ENCODE results near the gene CHORDC1.
"Not testable (repeated sequence)": the region's sequence is repeated elsewhere in the genome, so short reads cannot be mapped to it uniquely, and the experiment has no call there.

CHORDC1 gene

GRCh38 chr11:90213322-90213721, 9.5 kb downstream of the CHORDC1 start:
- no peak for DNase-seq

DNA sequence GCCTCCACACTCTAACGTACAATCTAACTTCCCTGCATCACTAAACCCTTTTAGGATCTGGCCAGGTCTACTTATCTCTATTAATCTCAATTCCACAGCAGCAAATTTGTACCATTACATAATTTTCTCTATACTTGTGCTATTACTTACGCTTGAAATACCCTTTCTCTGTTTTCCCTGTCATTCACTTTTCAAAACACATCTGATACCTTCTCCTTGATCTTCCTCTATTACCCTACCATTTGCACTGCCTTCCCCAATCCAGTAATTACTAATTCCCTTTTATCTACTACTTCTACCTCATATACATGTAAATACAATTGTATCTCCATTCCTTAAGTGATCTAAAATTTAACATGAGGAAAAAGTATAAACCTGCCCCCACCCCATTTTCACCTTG, 14.0 kb downstream of the CHORDC1 start:
- no peak for DNase-seq

- not testable (repeated sequence) for DNase-seq
These were observed 14.9 kb downstream of the CHORDC1 start for GRCh38 chr11:90207992-90208391.

DNA sequence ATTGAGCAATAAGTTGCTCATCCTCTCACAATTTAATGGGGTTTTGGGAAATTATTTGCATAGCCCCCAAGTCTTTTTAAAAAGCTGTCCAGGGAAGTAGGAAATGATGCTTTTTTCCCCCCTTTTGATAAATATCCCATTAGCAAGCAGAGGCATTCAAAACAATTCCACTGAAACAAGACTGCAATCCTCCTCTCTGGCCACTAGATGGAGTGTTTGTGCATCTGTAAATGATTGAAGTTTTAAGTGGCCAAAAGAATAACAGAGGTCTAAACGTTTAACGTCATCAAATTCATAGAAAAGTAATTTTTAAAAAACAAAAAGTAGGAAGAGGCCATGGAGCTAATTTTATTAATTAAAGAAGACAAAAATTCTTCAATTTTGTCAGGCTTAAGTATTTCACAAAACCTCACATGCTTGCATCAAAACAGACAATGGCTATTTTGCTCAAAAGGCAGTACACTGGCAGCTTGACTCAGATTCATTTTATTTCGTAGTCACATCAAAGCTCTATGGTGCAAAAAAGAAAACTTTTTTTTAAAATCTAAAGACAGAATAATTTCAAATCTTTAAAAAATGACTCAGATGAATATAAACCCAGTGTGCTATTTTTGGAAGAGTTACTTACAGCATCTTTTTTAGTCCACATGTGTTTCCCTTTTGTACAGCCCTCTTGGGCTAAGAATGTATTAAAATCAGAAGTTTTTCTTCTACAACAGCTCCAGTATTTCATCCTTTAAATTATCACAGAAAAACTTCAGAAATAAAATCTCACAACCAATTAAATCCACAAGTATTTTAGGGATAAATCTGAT, 17.8 kb downstream of the CHORDC1 start:
- DNase-seq, result peak; percentile 60

GRCh38 chr11:90204407-90204806, 18.4 kb downstream of the CHORDC1 start:
- no peak for DNase-seq

GRCh38 chr11:90202342-90202741, 20.5 kb downstream of the CHORDC1 start:
- no peak for DNase-seq

- DNase-seq, result no peak
These were observed 25.5 kb downstream of the CHORDC1 start for GRCh38 chr11:90197377-90197776.

- DNase-seq, result no peak
These were observed 29.8 kb downstream of the CHORDC1 start for GRCh38 chr11:90192869-90193582.

DNA sequence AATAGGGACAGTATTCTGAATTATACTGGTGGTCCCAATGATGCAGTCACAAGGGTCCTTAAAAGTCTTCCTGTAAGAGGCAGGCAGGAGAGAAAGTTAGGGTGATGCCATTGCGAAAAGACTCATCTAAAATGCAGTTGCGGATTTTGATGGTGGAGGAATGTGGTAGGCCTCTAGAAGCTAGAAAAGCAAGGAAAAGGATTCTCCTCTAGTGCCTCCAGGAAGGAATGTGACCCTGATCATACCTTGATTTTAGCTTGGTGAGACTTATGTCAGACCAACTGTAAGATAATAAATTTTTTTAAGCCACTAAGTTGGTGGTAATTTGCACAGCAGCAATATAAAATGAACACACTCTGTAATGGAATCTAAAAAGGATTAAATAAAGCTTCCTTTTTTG, 33.8 kb downstream of the CHORDC1 start:
- no peak for DNase-seq

- DNase-seq, result no peak
These were observed 35.0 kb downstream of the CHORDC1 start for GRCh38 chr11:90187839-90188238.

- DNase-seq, result no peak
These were observed 42.9 kb downstream of the CHORDC1 start for GRCh38 chr11:90179923-90180322.

- no peak for DNase-seq
These were observed 44.1 kb downstream of the CHORDC1 start for GRCh38 chr11:90178751-90179150.

DNA sequence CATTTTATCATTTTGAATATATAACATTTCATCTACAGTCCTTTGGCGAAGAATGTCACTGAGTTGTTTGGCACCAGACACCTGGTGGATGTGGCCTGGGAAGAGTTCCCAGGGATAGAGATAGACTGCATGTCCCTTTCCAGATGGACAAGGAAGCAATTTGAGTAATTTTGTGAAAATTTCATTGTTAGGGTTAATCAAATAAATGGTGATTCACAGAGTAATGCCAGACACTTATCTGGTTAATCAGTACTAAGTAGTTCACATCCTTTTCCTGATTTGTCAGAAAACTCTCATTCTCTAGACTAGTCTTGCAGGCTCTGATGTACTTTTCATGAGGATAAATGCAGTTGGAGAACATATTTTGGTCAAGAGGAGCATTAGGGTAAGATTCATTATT, 46.8 kb downstream of the CHORDC1 start:
- no peak for DNase-seq

DNA sequence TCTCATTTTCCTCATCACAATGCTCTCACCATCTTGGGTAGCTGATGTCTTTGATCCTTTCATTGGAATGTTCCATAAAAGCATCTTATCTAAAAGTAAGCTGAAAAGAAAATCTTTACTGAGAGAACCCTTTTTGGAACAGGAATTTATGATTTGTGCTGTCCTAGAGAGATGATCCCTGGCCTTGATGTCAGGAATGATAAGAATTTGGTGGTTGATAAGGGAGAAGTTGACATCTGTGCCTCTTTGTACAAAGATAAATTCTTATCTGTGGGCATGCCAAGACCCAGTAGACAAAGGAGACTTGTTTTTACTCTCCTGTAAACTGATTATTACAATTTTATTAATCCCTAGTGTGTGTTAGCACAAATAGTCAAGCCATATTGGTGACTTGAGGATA, 51.5 kb downstream of the CHORDC1 start:
- no peak for DNase-seq

DNA sequence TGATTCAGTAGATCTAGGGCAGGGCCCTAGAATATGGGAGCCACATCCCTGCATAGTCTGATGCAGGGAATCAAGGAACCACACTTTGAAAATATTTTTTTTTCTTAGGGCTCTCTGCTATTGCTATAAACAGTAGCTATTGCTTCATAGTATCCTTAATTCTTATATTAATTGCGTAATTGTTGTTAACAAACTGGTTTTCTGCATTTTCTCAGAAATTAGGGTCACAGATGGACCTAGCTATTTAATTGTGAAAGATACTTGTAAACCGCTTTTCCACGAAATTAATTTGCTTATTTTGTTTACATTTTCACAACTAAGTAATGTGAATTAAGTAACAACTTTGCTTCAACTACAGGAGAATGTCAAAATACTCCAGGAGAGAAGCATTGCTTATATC, 54.3 kb downstream of the CHORDC1 start:
- no peak for DNase-seq

DNA sequence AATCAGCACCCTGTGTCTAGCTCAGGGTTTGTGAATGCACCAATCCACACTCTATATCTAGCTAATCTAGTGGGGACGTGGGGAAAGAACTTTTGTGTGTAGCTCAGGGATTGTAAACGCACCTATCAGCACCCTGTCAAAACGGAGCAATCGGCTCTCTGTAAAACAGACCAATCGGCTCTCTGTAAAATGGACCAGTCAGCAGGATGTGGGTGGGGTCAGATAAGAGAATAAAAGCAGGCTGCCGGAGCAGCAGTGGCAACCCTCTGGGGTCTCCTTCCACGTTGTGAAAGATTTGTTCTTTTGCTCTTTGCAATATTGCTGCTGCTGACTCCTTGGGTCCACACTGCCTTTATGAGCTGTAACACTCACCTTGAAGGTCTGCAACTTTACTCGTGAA, 55.1 kb downstream of the CHORDC1 start:
- DNase-seq, result not testable (repeated sequence)

DNA sequence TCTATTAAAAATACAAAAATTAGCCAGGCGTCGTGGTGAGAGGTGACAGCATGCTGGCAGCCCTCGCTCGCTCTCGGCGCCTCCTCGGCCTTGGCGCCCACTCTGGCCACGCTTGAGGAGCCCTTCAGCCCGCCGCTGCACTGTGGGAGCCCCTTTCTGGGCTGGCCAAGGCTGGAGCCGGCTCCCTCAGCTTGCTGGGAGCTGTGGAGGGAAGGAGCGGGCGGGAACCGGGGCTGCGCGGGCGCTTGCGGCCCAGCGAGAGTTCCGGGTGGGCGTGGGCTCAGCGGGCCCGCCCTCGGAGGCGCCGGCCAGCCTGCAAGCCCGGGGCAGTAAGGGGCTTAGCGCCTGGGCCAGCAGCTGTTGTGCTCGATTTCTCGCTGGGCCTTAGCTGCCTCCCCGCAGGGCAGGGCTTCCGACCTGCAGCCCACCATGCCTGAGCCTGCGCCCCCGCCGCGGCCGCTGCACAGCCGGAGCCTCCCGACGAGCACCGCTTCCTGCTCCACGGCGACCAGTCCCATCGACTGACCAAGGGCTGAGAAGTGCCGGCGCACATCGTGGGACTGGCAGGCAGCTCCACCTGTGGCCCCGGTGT, 55.8 kb downstream of the CHORDC1 start:
- not testable (repeated sequence) for DNase-seq

Measured in NCI-H774 (cell line).